ENCODE data around the gene ZCCHC7. TPM values are rescaled to one million over a fixed set of nuclear protein-coding genes. Genes with fewer than 3 reads are reported as not detected.

Gene ZCCHC7
- total and polyA plus RNA-seq, 9 of the 15 experiments (the other 6 are each of a cell fraction or from before 2014, with no cell fraction given) = 34.1 to 68.9 (median 48.8) TPM

GRCh38 chr9:37395229-37395628 lies 274.9 kb downstream of the ZCCHC7 start (continued):
- no peak for TF ChIP-seq NR0B1 (IDR thresholded peaks at IDR 0.05; ENCODE audit: partially characterized antibody)
- no peak for TF ChIP-seq ZKSCAN1 (IDR thresholded peaks at IDR 0.05; ENCODE audit: low read depth, low read length)
- TF ChIP-seq ATF4 (CRISPR knock-in tag; IDR thresholded peaks at IDR 0.05) = no peak
- TF ChIP-seq MBD1 (CRISPR knock-in tag; IDR thresholded peaks at IDR 0.05) = no peak
- TF ChIP-seq TBL1XR1 (IDR thresholded peaks at IDR 0.05; ENCODE audit: low read length in 2 of 2) = no peak
- TF ChIP-seq MGA (IDR thresholded peaks at IDR 0.05) = peak; percentile 58
- no peak for TF ChIP-seq ZNF512 (tag; IDR thresholded peaks at IDR 0.05)
- TF ChIP-seq LEF1 (IDR thresholded peaks at IDR 0.05) = no peak
